Stimulated activated CD8-positive, alpha-beta memory T cell treated with anti-CD3 and anti-CD28 coated beads, Interleukin-2, amount 100 ng/mL, for 1 hour (primary cell): ENCODE results near the gene PTPN2.
"Not testable (repeated sequence)": the region's sequence is repeated elsewhere in the genome, so short reads cannot be mapped to it uniquely, and the experiment has no call there.

Experiments used
- DNase-seq, 2 donors: peaks; one replicate each; pipeline ENCODE4 v3.0.0-alpha.2; 2020; ENCODE audit warnings: low read depth in 2 of 2

The PTPN2 gene

DNA sequence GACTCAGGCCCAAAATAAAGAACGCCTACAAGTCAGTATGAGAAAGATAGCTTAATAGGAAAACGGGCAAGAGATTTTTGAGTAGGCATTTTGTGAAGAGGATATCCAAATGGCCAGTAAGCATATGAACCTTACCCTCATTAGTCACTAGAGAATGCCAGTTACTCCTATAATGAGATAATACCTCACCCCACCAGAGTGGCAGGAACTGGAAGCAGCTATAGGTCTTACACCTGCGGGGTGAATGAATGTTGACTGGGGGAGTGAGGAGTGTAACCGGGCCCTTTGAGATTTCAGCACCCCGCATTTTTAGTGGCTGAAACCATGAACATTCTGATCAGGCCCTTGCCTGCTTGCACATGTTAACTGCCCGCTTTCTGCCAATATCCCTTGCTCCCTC lies 7.5 kb upstream of the PTPN2 start:
- DNase-seq, result no peak

DNA sequence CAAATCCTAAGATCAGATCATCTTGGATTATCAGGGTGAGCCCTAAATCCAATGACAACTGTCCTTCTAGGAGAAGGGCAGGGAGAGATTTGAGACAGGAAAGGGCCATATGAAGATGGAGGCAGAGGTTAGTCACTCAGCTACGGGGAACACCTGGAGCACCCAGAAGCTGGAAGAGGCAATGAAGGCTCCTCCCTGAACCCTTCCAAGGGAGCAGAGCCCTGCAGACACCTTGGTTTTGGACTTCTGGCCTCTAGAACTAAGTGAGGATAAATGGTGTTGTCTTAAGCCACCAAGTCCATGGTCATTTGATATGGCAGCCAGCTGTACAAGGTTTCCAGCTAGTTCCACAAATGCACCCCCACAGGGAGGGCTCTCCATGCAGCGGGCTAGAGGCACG lies 6.9 kb upstream of the PTPN2 start:
- no peak for DNase-seq

DNA sequence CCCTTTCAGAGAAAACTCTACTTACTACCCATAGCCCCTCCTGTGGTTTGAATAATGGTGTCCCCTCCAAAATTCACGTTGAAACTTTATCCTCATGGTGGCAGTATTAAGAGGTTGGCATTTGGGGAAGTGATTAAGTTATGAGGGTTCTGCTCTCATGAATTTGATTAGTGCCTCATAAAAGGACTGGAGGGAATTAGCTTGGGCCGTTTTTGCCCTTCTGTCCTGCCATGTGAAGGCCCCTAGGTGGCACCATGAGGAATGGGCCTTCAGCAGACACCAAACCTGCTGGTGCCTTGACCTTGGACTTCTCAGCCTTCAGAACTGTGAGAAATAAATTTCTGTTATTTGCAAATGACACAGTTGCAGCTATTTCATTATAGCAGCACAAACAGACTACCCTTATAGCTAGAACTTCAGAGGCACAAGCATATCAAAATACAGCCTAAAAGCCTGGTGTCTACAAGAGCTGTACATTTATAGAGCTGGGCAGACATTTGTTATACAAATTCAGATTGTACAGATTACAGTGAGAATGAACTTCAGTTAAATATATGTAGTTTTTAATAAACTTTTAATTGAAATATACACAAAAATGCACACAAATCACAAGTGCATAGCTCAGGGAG lies 2.6 kb upstream of the PTPN2 start:
- DNase-seq, result no peak

DNA sequence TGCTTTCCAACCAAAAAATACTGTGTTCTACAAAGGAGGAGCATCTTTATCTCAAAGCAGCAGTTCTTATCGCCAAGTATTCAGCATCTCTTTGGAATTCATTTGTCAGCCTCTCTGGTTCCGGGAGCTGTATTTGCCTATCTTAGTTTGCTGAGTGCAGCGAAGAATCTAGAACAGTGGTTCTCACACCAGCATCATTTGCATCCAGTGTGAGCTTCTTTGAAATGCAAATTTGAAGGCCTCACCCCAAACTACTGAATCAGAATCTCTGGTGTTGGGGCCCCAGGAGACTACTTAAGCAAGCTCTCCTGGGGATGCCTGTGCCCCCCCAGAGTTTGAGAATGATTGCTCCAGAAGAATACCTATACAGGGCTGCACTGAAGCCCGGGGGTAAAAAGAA lies 1.5 kb upstream of the PTPN2 start:
- no peak for DNase-seq

DNA sequence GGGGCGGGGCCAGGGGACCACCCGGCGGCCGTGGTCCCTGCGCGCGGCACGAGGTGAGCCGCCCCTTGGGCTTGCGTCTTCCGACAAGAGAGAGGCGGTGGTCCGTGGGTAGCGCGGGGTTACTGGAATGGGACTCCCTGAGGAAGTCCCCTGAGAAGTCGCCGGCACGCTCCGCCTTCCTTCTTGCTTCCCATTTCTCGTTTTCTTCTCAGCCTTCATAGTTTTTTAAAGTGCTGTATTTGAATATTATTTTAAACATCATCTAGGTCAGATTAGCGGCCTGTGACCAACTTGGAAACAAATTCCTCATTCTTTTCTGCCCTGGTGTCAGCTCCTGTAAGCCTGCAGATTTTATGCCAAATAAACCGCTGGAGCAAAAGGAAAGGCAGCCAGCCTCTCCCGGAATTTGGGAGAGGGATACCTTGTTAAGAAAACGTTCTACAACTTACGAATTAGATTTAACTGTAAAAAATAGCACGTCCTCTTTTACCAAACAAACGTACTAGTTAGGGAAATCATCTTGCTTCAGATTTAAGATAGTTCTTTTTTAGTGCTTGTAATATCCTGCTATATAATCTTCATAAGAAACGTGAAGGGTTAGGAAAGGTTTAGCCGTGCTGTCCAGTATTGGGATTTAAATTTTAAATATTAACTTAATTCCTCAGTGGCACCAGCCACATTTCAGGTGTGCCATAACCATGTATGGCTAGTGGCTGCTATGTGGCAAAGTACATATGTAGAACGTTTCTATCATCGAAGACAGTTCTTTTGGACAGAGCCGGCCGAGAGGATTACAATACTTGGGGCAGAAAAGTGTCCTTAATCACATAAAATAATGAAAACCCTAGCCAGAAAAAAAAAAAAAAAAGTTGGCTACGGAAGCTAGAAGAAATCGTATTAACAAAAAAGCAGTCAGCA lies 628 bp upstream of the PTPN2 start:
- no peak for DNase-seq

DNA sequence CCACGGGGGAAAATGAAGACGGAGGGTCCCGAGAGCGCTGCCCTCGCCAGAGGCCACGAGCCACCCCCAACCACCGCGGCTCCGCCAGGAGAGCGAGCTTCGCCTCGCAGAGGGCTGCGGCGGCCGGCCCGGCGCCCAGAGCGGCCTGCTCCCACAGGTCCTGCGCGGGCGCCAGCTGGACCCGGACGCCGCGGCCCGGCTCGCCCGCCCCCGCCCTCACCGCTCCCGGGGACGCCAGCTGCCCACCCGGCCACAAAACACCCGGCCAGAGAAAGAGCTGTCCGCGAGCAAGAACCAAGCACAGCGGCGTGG lies 709 bp downstream of the PTPN2 start:
- no peak for DNase-seq

DNA sequence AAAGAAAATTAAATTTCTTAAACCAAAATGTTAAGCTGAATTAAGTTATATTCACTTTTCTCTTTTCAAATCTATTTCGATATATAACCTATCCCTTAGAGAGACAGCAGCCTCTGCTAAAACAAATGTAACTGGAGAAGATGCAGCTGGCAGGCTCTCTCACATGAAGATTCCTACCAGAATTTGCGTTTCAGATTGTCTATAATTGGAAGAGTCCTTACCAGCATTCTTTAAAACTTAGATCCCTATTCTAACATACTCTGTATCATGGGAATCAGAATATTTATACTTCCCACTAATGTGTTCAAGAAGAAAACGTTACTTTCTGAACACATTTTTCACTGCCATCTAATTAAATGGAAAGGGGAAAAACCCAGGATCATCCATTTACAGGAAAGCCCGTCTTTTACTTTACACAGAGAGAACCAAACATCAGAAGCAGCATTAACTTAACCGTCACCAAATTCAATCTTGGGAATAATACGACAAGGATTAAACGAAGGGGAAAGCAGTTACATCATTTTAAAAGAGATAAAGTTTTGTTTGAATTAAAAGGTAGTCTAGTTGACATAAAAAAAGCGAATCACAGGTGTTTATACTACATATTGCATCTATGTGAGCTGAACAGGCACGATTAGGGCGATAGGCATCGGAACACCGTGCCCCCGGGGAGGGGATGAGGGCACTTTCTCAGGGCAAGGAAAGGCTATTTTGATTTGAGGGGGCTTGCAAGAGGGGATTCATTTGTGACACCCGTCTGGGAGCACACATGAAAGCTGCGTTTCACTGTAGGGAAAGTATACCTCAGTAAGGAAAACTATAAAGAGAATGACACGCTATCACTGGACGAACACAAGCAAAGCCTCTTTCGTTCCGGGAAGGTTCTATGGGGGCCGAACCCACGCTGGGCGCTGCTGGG lies 1.3 kb downstream of the PTPN2 start:
- DNase-seq, result no peak

DNA sequence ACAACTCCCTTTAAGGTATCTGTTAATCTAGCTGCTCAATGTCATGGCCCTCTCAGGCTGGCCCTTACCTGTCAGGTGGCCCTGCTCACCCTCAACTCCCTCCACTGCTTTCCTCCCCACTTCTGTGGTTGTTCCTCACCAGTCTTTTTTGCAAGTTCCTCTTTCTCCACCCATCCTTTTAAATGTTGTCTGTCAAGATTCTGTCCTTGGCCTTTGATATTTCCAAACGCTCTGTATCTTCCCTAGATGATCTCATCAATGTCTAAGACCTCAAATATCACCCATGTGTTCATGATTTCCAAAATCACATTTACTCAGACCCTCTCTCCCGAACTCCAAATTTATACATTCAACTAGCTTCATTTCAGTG lies 3.5 kb downstream of the PTPN2 start:
- no peak for DNase-seq

DNA sequence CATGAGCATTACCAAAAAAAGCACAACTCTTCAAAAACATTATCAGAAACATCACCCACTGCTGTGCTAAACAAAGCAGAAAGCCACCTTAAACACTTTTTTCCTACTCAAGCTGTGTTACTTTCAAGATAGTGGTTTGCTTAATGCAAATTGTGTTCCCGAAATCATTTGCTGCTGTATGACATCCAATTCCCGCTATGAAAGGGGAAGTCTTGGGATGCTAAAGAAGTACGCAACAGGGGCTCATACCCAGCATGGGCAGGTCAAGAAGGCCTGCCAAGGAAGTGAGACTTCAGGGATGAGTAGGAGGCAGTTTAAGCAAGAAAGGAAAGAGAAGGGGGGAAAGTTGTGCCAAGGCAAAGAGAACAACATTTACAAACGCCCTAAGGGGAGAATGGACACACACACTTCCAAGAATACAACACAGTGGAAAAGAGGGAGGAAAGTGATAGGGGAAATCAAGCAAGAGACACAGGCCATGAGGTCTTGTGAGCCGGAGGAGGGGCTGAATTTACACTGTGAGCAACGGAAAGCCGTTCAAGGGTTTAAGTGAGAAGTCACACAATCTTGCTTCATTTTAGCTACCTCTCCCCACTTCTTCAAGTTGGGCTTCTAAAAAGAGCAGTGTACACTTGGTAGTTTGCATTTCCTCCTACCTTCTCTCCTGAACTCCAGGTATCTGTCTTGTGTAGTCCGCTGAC lies 4.0 kb downstream of the PTPN2 start:
- DNase-seq, result no peak

DNA sequence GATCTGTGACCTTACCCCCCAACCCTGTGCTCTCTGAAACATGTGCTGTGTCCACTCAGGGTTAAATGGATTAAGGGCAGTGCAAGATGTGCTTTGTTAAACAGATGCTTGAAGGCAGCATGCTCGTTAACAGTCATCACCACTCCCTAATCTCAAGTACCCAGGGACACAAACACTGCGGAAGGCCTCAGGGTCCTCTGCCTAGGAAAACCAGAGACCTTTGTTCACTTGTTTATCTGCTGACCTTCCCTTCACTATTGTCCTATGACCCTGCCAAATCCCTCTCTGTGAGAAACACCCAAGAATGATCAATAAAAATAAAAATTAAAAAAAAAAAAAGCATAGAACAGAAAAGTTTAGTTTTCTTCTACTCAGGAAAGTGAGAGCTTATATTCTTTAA lies 9.0 kb downstream of the PTPN2 start:
- not testable (repeated sequence) for DNase-seq

DNA sequence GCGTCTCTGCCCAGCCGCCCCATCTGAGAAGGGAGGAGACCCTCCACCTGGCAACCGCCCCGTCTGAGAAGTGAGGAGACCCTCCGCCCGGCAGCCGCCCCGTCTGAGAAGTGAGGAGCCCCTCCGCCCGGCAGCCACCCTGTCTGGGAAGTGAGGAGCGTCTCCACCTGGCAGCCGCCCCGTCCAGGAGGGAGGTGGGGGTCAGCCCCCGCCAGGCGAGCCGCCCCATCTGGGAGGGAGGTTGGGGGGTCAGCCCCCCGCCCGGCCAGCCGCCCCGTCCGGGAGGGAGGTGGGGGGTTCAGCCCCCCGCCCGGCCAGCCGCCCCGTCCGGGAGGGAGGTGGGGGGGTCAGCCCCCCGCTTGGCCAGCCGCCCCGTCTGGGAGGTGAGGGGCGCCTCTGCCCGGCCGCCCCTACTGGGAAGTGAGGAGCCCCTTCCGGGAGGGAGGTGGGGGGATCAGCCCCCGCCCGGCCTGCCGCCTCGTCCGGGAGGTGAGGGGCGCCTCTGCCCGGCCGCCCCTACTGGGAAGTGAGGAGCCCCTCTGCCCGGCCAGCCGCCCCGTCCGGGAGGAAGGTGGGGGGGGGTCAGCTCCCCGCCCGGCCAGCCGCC lies 10.0 kb downstream of the PTPN2 start:
- DNase-seq, result not testable (repeated sequence)

DNA sequence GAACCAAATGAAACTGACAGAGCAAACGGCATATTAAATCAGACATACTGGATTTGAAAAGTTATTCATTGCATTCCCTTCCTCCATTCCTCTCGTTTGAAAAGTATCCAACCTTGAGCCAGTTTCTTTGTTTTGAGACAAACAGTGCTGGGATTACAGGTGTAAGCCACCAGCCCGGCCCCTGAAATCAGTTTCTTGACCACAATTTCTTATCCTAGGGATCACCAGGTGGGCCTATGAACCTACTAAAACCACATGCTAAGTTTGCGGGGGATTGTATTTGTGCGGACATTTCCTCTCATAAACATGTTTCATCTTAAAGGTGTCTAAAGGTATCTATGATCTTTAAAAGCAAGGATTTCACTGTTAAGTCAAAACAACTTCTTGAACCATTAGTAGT lies 11.6 kb downstream of the PTPN2 start:
- no peak for DNase-seq

DNA sequence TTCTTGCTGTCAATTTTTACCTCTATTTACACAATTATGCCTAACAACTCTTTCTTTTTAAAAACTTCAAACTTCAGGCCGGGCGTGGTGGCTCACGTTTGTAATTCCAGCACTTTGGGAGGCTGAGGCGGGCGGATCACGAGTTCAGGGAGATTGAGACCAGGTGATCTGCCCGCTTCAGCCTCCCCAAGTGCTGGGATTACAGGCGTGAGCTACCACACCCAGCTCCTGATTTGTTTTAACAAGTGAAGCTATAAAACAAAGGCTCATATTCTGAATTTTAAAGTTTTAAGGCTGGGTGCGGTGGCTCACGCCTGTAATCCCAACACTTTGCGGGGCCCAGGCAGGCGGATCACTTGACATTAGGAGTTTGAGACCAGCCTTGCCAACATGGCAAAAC lies 15.5 kb downstream of the PTPN2 start:
- DNase-seq, result no peak

DNA sequence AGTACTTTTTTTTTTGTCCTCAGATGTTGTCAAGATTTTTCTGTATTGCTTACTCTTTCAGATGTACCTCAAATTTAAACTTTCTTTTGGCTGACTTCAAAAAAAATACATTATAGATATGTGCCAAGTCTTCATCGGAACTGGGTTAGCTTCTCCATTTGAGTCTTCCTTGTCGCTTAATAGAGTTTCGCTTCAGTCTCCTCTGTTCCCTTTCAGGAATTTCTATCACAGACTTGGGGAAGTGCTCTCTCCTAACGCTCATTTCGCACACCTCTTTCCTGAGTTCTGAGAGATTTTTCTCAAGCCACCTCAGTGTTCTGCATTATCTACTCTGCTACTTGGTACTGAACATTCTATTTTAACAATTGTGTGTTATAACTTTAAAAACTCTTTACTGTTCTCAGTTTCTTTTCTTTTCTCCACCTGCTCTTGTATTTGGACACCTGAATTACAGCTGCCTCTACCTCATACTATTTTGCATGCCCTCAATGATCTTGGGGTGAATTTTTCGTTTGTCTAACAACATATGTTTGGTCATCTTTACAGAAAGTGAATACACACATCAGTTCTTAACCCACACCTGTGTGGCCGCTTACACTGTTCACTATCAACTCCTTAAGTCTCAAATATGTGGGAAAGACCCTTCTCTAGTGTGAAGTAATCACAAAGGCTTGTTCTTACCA lies 16.5 kb downstream of the PTPN2 start:
- no peak for DNase-seq

DNA sequence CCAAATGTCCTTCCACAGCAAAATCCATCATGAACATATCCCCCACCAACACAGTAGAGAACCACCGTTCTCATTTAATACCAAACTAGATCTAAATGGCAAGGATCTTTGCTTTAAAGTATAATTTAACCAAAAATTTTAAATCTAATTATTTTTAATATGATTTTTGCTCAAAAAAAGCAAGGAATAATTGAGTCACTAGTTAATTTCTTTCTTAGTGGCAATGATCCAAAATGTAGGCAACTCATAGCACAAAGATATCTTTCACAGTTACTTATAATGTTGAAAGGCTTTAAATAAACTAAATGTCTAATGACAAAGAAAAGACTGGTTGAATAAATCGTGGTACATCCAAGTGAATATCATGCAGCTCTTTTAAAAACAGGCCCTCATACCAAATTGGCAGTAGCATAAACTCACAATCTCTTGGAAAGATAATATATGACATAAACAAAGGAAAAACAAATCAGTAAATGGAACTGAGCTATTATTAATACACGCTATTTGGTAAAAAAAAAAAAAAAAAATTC lies 20.3 kb downstream of the PTPN2 start:
- no peak for DNase-seq

DNA sequence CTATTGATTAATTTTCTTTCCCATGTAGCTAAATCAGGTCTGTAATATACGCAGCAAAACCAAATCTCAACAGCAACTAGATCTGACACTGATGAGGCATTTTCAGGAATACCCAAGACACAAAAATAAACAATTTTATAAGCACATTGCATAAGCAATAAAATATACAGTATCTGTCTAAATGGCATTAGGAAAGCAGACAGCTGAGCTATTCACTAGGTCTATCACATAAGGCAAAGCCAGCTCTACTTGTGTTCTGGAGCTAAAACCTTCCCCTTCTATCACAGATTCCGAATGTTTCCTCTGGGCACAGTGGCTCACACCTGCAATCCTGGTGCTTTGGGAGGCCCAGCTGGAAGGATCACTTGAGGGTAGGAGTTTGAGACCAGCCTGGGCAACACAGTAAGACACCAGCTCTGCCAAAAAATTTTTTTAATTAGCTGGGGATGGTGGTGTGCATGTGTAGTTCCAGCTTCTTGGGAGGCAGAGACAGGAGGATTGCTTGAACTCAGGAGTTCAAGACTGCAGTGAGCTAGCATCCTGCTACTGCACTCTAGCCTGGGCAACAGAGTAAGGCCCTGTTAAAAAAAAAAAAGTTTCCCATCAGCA lies 21.1 kb downstream of the PTPN2 start:
- no peak for DNase-seq

DNA sequence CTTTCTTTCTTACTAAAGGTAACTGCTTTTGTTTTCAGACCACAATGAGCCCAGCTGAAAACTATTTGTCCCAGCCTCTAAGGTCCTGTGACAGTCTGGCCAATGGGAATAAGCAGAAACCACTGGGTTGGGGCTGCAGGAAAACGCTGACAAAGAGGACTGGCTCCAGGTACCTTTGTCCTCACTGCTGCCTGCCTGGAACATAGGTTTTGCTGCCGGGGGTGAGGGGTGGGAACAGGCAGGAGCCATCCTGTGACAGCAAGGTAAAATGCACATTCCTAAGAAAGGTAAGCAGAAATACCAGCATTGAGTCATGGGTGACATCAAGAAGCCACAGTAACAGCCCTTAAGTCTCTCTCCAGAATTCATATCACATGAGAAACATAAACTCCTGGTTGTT lies 21.6 kb downstream of the PTPN2 start:
- DNase-seq, result no peak

DNA sequence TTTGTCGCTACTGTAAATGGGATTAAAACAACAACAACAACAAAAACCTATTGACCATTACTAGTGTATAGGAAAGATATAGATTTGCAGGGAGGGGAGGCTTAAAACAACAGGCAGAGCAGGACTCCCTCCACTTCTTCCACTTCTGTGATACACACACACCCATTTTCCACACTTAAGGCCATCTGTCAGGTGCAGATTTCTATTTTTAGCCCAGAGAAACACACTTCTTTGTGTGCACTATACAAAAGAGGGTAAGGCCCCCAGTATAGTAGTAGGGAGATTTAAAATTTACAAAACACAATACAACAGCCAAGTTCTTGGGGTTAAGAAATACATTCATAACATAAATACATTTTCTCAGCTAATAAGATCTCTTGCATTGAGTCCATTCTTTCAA lies 22.4 kb downstream of the PTPN2 start:
- no peak for DNase-seq

DNA sequence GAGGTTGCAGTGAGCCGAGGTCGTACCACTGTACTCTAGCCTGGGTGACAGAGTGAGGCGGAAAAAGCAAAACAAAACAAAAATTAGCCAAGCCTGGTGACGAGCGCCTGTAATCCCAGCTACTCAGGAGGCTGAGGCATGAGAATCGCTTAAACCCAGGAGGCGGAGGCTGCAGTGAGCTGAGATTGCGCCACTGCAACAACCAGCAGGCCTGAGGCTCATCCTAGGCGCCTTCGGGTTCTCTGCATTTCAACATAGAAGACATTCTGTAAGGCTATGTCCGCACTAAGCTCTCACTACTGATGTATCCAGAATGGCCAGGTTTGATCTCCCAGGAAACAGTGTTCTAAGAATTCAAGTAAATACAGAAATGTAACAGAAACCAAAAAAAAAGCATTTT lies 23.5 kb downstream of the PTPN2 start:
- no peak for DNase-seq

DNA sequence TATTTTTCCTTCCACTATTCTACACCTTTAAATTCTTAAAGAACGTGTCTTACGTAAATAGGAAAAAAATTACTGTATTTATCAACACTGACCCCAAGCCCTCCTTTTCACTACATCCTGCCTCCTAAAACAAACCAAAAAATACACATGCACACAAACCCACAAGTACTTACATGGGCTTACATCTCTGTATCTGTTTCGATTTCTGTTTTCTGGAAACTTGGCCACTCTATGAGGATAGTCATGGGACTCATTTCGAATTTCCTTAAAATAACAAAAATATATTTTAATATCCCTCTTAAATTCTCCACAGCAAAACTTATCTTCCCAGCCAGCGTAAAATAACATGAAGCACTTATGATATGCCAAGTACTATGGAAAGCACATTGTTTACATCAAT lies 25.0 kb downstream of the PTPN2 start:
- DNase-seq, result no peak
